Stimulated activated CD8-positive, alpha-beta memory T cell treated with anti-CD3 and anti-CD28 coated beads, Interleukin-7, amount 100 ng/mL, for 48 hours (primary cell): ENCODE data around the gene TMEM145.
A peak's percentile ranks its signal among the peaks of the same experiment; 100 is the strongest.
"Not testable (repeated sequence)": the region's sequence is repeated elsewhere in the genome, so short reads cannot be mapped to it uniquely, and the experiment has no call there.

ENCODE experiments used
- DNase-seq, 2 donors: peaks; one replicate each; pipeline ENCODE4 v3.0.0-alpha.2; 2020; ENCODE audit warnings: low read depth in 1 of 2; ENCODE audit errors: extremely low read depth in 1 of 2

TMEM145 gene

GRCh38 chr19:42313096-42313839 lies at the start of gene TMEM145:
TSS of gene TMEM145 (plus strand) at chr19:42313309. CDS start at chr19:42313377, 68 bp downstream.
- DNase-seq, result no peak

- not testable (repeated sequence) for DNase-seq
These were observed 47.0 kb upstream of the TMEM145 start for GRCh38 chr19:42266105-42266504.

GRCh38 chr19:42266928-42267603 lies 46.0 kb upstream of the TMEM145 start:
- not testable (repeated sequence) for DNase-seq

- no peak for DNase-seq
These were observed 45.4 kb upstream of the TMEM145 start for GRCh38 chr19:42267644-42268141.

GRCh38 chr19:42268142-42268703 lies 44.9 kb upstream of the TMEM145 start:
- peak; percentile 95 to 99 for DNase-seq

- peak; percentile 97 to 99 for DNase-seq
These were observed 44.2 kb upstream of the TMEM145 start, which contains the start of gene CIC for GRCh38 chr19:42268704-42269477. TSS of gene CIC (plus strand) at chr19:42269252. CDS start at chr19:42271784, 2,532 bp downstream.

- no peak for DNase-seq
These were observed 43.4 kb upstream of the TMEM145 start for GRCh38 chr19:42269478-42270345.

GRCh38 chr19:42270346-42271044 lies 42.6 kb upstream of the TMEM145 start:
- DNase-seq, result peak; percentile 52 to 69

GRCh38 chr19:42271045-42271419 lies 42.1 kb upstream of the TMEM145 start:
- DNase-seq, result no peak

- no peak for DNase-seq
These were observed 41.1 kb upstream of the TMEM145 start for GRCh38 chr19:42271861-42272534.

GRCh38 chr19:42272535-42272897 lies 40.6 kb upstream of the TMEM145 start:
- DNase-seq, result no peak

- DNase-seq, result no peak
These were observed 40.1 kb upstream of the TMEM145 start for GRCh38 chr19:42272989-42273406.

- DNase-seq, result no peak
These were observed 39.6 kb upstream of the TMEM145 start for GRCh38 chr19:42273407-42274064.

GRCh38 chr19:42274065-42274682 lies 38.9 kb upstream of the TMEM145 start:
- no peak for DNase-seq

GRCh38 chr19:42275103-42275502 lies 38.0 kb upstream of the TMEM145 start:
- no peak for DNase-seq

- DNase-seq, result no peak
These were observed 37.6 kb upstream of the TMEM145 start for GRCh38 chr19:42275517-42275916.

- DNase-seq, result no peak
These were observed 36.8 kb upstream of the TMEM145 start for GRCh38 chr19:42276284-42276683.

- peak in 1 of 2 donors; percentile 27 for DNase-seq
These were observed 36.3 kb upstream of the TMEM145 start for GRCh38 chr19:42276821-42277220.
